Fibroblast of pulmonary artery (primary cell): ENCODE measurements around the gene SLC25A21.

Source experiments
- DNase-seq: peaks from one replicate; pipeline ENCODE4 v3.0.0-alpha.2; 2010; ENCODE audit warnings: low read depth
- H3K4me3 ChIP-seq: replicated peaks from 2 replicates; pipeline ENCODE4 v1.5.1; 2011; ENCODE audit warnings: low read depth, mild to moderate bottlenecking, control low read depth, low read length, moderate library complexity
- CTCF ChIP-seq: IDR thresholded peaks from 2 replicates; pipeline ENCODE4 v1.5.1; 2011; ENCODE audit warnings: mild to moderate bottlenecking, control low read depth, low read length, inconsistent platforms; ENCODE audit errors: missing control alignments

SLC25A21 gene

GRCh38 chr14:36672095-36672494 lies 500.3 kb downstream of the SLC25A21 start:
- TF ChIP-seq CTCF: no peak
- H3K4me3 ChIP-seq: no peak overlapping the region
- DNase-seq: no peak

- no peak for DNase-seq
- no peak overlapping the region for H3K4me3 ChIP-seq
- no peak for TF ChIP-seq CTCF
These were observed 501.3 kb downstream of the SLC25A21 start for GRCh38 chr14:36671149-36671548.

- H3K4me3 ChIP-seq: no peak overlapping the region
- no peak for TF ChIP-seq CTCF
- no peak for DNase-seq
These were observed 504.7 kb downstream of the SLC25A21 start for GRCh38 chr14:36667679-36668078.

GRCh38 chr14:36666416-36667206 lies 505.8 kb downstream of the SLC25A21 start:
- DNase-seq: no peak
- TF ChIP-seq CTCF: no peak

GRCh38 chr14:36665887-36666415 lies 506.5 kb downstream of the SLC25A21 start:
- H3K4me3 ChIP-seq: no peak overlapping the region
- TF ChIP-seq CTCF: no peak
- no peak for DNase-seq

More at GRCh38 chr14:36666416-36667206, 505.8 kb downstream of the SLC25A21 start:
- H3K4me3 ChIP-seq: no peak overlapping the region

GRCh38 chr14:36664322-36665193 lies 507.8 kb downstream of the SLC25A21 start:
- H3K4me3 ChIP-seq: no peak overlapping the region
- no peak for DNase-seq
- TF ChIP-seq CTCF: no peak
